Vagina (tissue), 2 donors: Measurements from ENCODE around the gene CELF4. TPM values are rescaled to one million over a fixed set of nuclear protein-coding genes. Genes with fewer than 3 reads are reported as not detected.

ENCODE experiments used
- DNase-seq, 2 donors: peaks; one replicate each; pipeline ENCODE4 v3.0.0-alpha.2; 2017; ENCODE audit errors: extremely low spot score in 2 of 2
- H3K27ac ChIP-seq: fragments of 200-600 bp; sonication (generic); one replicate; pipeline ENCODE4 v1.5.1; 2019
- H3K27me3 ChIP-seq: fragments of 200-600 bp; sonication (generic); one replicate; pipeline ENCODE4 v1.5.1; 2019
- H3K36me3 ChIP-seq, 2 donors: fragments of 200-600 bp; sonication (generic); one replicate each; pipeline ENCODE4 v1.5.1; 2017 to 2019
- H3K4me1 ChIP-seq: fragments of 200-600 bp; sonication (generic); one replicate; pipeline ENCODE4 v1.5.1; 2019
- H3K4me3 ChIP-seq, 2 donors: fragments of 200-600 bp; sonication (generic); 1 replicate in 1 of 2; 2 replicates in 1 of 2; pipeline ENCODE4 v1.5.1; 2016 to 2019
- H3K9me3 ChIP-seq: fragments of 200-600 bp; sonication (generic); one replicate; pipeline ENCODE4 v1.5.1; 2019
- CTCF ChIP-seq, 3 experiments: fragments of 450-650 bp in 2 of 3; fragments of 200-600 bp in 1 of 3; sonication (generic) in 1 of 3; IDR thresholded peaks; one replicate each; pipeline ENCODE4 v1.5.1; 2017 to 2019; ENCODE audit warnings: antibody characterized with exemption in 3 of 3, mild to moderate bottlenecking in 2 of 3, moderate library complexity in 2 of 3
- POLR2A ChIP-seq, 2 donors: fragments of 450-650 bp; IDR thresholded peaks; one replicate each; pipeline ENCODE4 v1.6.1; 2017; ENCODE audit warnings: antibody characterized with exemption in 2 of 2, mild to moderate bottlenecking in 2 of 2, moderate library complexity in 2 of 2
- POLR2AphosphoS5 ChIP-seq, 2 donors: sonication (generic); formaldehyde crosslinking; IDR thresholded peaks; one replicate each; pipeline ENCODE4 v1.9.0; 2017; ENCODE audit warnings: antibody characterized with exemption in 2 of 2, mild to moderate bottlenecking in 2 of 2, low read depth in 1 of 2; ENCODE audit not compliant: insufficient read depth in 1 of 2
- intact Hi-C: fragments of 100-400 bp; cut with DNase I; formaldehyde crosslinking; loops from one replicate; pipeline ENCODE4 v1.15.1; 2023
- total RNA-seq: library from RNA; depleted of rRNA; stranded (reverse); fragments of >200 nt; gene quantifications from one replicate; pipeline ENCODE4 v1.2.3, GENCODE V29; 2016

Gene CELF4
- total RNA-seq, 1 donor from 2014 or later = 2.2 TPM

DNA sequence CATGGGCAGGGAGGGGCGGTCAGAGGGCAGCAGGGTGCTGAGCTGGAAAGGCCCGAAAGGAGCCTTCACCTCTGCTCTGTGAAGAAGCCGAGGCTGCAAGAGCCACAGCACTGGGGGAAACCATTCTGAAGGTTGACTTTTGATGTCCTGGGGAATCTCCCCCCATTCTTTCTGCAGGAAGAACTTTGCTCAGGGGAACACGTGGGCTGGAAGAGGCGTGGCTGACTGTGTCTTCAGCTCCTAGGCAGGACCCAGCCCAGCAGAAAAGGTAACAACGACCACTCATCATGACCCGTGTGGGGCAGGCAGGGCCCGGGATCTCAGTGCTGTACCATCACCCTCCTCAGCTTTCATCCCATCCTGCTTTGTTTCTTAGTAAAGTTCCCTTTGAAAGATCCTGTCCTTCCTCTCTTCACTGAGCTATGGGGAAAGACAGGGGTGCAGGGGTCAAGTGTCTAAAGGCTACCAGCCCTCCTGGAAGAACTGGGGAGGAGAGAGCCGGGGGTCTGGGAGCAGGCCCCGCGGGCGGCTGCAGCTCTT is 312.7 kb downstream of the CELF4 start:
- Histone ChIP-seq H3K9me3 (no peaks in the 10 kb centered on the region), H3K36me3 (no peaks in the 10 kb centered on the region), H3K4me1 (peaks cover 8% of the 10 kb centered on the region), H3K4me3 (no peak overlapping the region), H3K27ac (no peak overlapping the region), H3K27me3 (no peaks in the 10 kb centered on the region)
- DNase-seq = no peak
- intact Hi-C loops = no loop called here
- TF ChIP-seq CTCF (IDR thresholded peaks at IDR 0.05) (no peak), POLR2A (IDR thresholded peaks at IDR 0.05) (no peak), POLR2AphosphoS5 (IDR thresholded peaks at IDR 0.05; ENCODE audit: insufficient read depth in 1 of 2, low read depth in 1 of 2) (no peak)

DNA sequence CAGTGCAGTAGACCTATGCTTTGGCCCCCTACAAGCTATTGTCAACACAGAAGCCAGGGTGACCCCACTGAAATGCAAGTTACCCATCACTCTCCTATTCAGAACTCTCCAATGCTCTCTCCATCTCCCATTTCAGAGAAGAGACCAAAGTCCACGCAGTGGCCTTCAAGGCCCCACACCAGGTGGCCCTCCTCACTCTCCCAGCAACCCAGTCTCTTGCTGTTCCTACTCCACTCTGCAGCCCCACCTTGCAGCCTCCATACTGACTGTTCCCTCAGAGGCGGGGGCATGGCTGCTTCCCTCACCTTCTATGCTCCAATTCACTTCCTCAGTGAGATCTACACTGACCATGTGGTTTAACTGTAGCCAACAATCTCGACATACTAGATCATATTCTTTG is 313.3 kb downstream of the CELF4 start:
- intact Hi-C loops = no loop called here
- Histone ChIP-seq H3K27ac (no peak overlapping the region), H3K4me3 (no peak overlapping the region), H3K27me3 (no peaks in the 10 kb centered on the region), H3K4me1 (peaks cover 8% of the 10 kb centered on the region), H3K9me3 (no peaks in the 10 kb centered on the region), H3K36me3 (no peaks in the 10 kb centered on the region)
- no peak for DNase-seq
- TF ChIP-seq POLR2AphosphoS5 (IDR thresholded peaks at IDR 0.05; ENCODE audit: insufficient read depth in 1 of 2, low read depth in 1 of 2) = no peak
- TF ChIP-seq CTCF (IDR thresholded peaks at IDR 0.05) = no peak
- TF ChIP-seq POLR2A (IDR thresholded peaks at IDR 0.05) = no peak

GRCh38 chr18:37251679-37252078 is 313.9 kb downstream of the CELF4 start:
- H3K9me3 ChIP-seq = no peaks in the 10 kb centered on the region
- intact Hi-C loops = no loop called here
- H3K27me3 ChIP-seq = no peaks in the 10 kb centered on the region
- H3K27ac ChIP-seq = no peak overlapping the region
- H3K4me3 ChIP-seq = no peak overlapping the region
- no peak for DNase-seq
- no peaks in the 10 kb centered on the region for H3K36me3 ChIP-seq
- TF ChIP-seq POLR2AphosphoS5 (IDR thresholded peaks at IDR 0.05; ENCODE audit: insufficient read depth in 1 of 2, low read depth in 1 of 2) (no peak), POLR2A (IDR thresholded peaks at IDR 0.05) (no peak), CTCF (IDR thresholded peaks at IDR 0.05) (no peak)
- H3K4me1 ChIP-seq = peaks cover 8% of the 10 kb centered on the region

GRCh38 chr18:37249895-37250618 is 315.5 kb downstream of the CELF4 start:
- peaks cover 8% of the 10 kb centered on the region for H3K4me1 ChIP-seq
- H3K4me3 ChIP-seq = no peak overlapping the region
- no peak for TF ChIP-seq CTCF (IDR thresholded peaks at IDR 0.05)
- TF ChIP-seq POLR2A (IDR thresholded peaks at IDR 0.05) = no peak
- TF ChIP-seq POLR2AphosphoS5 (IDR thresholded peaks at IDR 0.05; ENCODE audit: insufficient read depth in 1 of 2, low read depth in 1 of 2) = no peak
- H3K36me3 ChIP-seq = no peaks in the 10 kb centered on the region
- no peak for DNase-seq
- no peaks in the 10 kb centered on the region for H3K9me3 ChIP-seq
- H3K27me3 ChIP-seq = no peaks in the 10 kb centered on the region
- no peak overlapping the region for H3K27ac ChIP-seq
- intact Hi-C loops = no loop called here

DNA sequence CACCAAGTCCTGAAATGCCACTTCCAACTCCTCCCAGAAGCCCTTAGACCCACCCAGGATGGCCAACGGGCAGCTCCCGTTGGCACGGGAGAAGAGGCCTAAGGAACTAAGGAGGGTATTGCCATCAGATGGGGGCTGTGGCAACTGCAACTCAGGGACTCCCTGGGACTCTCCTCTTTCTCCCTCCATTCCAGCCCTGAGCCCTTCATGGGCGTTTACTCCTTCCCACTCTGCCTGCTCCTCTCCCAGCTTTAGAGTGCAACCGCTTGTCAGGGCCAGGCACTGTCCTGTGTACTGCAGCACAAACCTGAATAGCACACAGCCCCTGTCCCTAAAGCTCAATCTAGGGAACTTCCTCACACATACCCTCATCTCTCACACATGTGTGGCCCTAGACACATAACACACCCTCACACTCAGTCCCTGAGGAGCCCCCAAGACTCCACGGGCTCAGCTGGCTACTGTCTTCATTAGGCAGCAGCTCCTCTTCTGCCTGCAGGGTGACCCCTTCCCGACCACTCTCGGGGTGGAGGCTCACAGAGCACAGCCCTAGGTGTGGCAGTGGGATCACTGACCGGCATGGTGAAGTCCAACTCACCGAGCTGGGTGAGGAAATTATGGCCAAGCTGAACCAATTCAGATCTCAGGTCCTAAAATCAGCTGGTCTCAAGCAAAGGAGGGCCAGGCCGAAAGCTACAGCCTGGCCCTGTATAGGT is 316.3 kb downstream of the CELF4 start:
- no peak for DNase-seq
- Histone ChIP-seq H3K27ac (no peak overlapping the region), H3K36me3 (no peaks in the 10 kb centered on the region), H3K9me3 (no peaks in the 10 kb centered on the region), H3K4me3 (no peak overlapping the region), H3K27me3 (no peaks in the 10 kb centered on the region), H3K4me1 (peaks cover 2% of the 10 kb centered on the region)
- TF ChIP-seq POLR2A (IDR thresholded peaks at IDR 0.05) = no peak
- TF ChIP-seq POLR2AphosphoS5 (IDR thresholded peaks at IDR 0.05; ENCODE audit: insufficient read depth in 1 of 2, low read depth in 1 of 2) = no peak
- TF ChIP-seq CTCF (IDR thresholded peaks at IDR 0.05) = no peak
- intact Hi-C loops = no loop called here
